A549 treated with Mapracorat at 1 μM for 4 hours (cell line): ENCODE results near the gene USF2. TPM values are rescaled to one million over a fixed set of nuclear protein-coding genes. Genes with fewer than 3 reads are reported as not detected.

Source experiments
- total RNA-seq: library from RNA; stranded (reverse); fragments of 200-300 nt; extraction: Qiagen RNA extraction; gene quantifications from 5 replicates; pipeline ENCODE4 v1.2.3, GENCODE V29; 2022

The USF2 gene, protein sequence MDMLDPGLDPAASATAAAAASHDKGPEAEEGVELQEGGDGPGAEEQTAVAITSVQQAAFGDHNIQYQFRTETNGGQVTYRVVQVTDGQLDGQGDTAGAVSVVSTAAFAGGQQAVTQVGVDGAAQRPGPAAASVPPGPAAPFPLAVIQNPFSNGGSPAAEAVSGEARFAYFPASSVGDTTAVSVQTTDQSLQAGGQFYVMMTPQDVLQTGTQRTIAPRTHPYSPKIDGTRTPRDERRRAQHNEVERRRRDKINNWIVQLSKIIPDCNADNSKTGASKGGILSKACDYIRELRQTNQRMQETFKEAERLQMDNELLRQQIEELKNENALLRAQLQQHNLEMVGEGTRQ
- 129 to 167 TPM (median 147 TPM) in 5 replicates for total RNA-seq

DNA sequence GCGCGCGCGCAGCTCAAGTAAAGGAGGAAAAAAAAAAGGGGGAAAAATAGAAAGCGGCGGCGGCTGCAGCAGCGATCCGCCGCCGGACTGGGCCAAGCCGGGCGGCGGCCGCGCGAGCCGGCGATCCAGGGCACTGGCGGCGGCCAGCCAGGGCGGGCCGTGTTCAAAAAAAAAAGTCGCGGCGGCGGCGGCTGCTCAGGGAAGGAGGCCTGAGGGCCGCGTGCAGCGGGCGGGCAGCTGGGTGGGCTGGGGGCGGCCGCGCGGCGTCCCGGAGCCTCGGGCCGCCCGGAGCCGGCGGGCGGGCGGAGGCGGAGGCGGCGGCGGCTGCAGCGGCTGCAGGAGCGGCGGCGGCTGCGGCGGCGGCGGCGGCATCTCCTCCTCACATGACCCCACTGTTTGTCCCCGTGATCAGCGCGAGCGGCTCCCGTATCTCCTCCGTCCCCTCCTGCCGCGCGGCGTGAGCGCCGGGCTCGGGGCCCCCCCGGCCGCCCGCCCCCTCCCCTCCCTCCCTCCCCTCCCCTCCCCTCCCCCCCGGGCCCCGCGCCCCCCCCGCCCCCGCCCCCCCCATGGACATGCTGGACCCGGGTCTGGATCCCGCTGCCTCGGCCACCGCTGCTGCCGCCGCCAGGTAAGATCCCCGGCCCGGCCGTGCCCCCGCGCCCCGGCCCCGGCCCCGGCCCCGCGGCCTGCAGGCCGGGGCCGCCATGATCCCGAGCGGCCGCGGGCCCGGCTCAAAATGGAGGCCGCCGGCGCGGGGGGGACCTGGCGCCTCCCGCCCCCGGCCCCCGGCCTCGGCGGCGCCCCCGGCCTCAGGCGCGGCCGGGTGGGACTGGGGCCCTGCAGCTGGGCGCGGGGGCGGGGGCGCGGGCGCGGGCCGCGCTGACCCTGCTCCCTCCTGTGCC lies at the start of gene USF2:
USF2 (plus strand) TSS at position 427 of the 902 bp plus-strand sequence; CDS start at position 567, 140 bp downstream.

DNA sequence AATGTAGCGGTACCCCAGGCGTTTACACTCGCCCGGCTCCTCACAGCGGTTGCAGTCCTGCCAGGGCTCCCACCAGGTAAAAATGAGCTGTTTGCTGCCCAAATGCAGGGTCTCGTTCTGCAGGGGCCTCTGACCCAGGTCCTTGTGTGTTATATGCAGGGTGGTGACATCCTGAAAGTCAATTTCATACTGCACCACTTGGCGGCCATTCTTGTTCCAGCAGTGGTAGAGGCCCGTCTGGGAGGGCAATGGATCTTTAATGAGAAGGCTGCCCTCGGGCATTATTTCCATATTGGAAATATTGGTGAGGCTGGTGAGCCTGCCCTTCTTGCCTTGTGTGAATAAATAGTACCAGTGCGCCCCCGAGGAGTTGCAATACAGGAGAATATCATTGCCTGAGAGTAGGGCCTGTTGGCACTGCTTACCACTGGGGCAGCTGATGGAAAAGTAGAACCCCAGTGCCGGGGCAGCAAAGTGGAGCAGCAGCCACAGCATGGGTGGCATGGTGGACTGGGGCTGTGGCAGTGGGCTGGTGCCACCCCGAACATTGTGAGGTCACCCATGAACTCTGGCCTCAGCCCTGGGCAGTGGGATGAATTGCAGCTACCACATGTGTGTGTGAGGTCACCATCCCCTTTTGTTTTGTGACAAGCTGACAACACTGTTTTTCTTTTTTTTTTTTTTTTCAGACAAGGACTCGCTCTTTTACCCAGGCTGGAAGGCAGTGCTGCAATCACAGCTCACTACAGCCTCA lies 40.4 kb upstream of the USF2 start, which contains the start of gene FAM187B:
FAM187B (minus strand) TSS at position 563 of the 754 bp plus-strand sequence; CDS start at position 504, 59 bp downstream.

DNA sequence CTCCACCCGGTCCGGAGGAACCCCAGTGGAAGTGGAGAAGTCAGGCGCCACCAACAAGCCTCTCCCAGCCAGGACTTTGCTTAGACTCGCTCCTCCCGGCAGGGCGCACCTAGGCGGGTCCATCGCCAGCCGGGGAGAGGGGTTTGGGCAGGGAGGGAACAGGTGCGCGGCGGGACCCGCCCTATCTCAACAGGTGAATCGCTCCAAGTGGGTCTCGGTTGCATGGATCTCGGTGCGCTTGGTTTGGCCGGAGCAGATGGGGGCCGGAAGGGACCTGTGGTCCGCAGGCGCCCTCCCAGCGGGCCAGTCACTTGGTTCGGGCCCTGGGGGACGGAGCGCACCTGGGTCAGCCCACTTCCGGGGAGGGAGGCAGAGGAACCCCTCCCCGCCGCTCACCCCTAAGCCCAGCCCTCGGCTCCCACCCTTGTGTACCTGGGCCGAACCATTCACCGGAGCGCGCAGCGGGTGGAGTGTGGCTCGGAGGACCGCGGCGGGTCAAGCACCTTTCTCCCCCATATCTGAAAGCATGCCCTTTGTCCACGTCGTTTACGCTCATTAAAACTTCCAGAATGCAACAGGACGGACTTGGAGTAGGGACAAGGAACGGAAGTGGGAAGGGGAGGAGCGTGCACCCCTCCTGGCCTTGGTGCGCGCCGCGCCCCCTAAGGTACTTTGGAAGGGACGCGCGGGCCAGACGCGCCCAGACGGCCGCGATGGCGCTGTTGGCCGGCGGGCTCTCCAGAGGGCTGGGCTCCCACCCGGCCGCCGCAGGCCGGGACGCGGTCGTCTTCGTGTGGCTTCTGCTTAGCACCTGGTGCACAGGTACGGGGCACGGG lies 20.2 kb upstream of the USF2 start, which contains the start of gene LSR:
LSR (plus strand) TSS at position 693 of the 836 bp plus-strand sequence; CDS start at position 714, 21 bp downstream.

DNA sequence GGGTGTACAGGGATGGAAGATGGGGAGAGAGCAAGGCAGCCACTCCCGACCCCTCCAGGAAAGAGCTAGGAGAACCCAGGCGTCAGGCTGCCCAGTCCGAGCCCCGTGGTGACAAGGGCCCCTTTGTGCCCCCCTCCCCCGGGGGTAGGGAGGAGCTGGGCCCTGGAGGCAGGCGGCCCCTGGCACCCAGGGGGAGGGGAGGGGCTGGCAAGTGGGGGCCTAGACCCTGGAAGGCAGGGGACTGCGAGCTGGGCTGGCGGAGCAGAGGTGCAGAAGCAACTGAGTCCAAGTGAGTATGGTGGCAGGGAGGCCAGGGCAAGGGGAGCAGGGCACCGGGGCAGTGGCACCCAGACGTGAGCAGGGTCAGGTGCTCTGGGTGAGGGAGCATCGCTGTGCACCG lies 23.2 kb downstream of the USF2 start, which contains the start of gene MAG:
MAG (plus strand) TSS at position 246 of the 400 bp plus-strand sequence. CDS start 3,248 bp downstream, outside the sequence.

DNA sequence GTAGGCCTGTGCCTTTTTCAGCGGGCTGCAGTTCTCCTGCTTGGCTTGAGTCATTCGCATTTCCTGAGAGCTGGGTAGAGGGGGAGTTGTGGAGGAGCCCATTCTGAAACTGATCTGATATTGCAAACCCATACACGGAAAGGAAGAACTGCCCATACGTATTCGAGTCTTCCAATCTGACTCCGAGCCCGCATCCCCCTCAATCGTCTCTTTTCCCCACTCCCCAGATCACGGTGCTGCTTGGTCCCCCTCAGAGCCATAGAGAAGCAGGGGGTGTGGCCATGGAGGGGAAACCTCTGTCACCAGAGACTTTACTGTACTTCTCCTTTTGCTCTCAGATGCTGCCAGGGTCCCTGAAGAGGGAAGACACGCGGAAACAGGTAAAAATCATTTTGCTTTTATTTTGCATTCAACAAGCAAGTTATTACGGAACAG lies 60.1 kb downstream of the USF2 start, which contains the start of gene CD22:
CD22 (plus strand) TSS at position 337 of the 435 bp plus-strand sequence. CDS start 2,854 bp downstream, outside the sequence.

Other genes with a start within 250 kb of the USF2 start
- 12.5 to 22.6 TPM (median 19.5 TPM) in 5 replicates for gene SCN1B, start 238.5 kb upstream of the USF2 start, total RNA-seq
- 0.09 to 0.37 TPM (median 0.10 TPM) in 3 of 5 replicates, not detected in the others for gene HPN, start 227.2 kb upstream of the USF2 start, total RNA-seq
- gene FXYD3, start 153.1 kb upstream of the USF2 start, total RNA-seq: 0.26 to 0.58 TPM (median 0.36 TPM) in 5 replicates
- gene LGI4, start 133.9 kb upstream of the USF2 start, total RNA-seq: 0.08 to 0.30 TPM (median 0.17 TPM) in 5 replicates
- gene FXYD1, start 130.1 kb upstream of the USF2 start, total RNA-seq: 0.39 to 0.65 TPM (median 0.45 TPM) in 4 of 5 replicates, not detected in the other
- gene FXYD7, start 125.7 kb upstream of the USF2 start, total RNA-seq: 0.28 to 0.65 TPM (median 0.36 TPM) in 3 of 5 replicates, not detected in the others
- 196 to 227 TPM (median 204 TPM) in 5 replicates for gene FXYD5, start 114.2 kb upstream of the USF2 start, total RNA-seq
- gene FAM187B, start 40.2 kb upstream of the USF2 start, total RNA-seq: not detected in 5 replicates
- gene LSR, start 20.0 kb upstream of the USF2 start, total RNA-seq: 7.5 to 13.2 TPM (median 10.2 TPM) in 5 replicates
- 0.34 TPM in 1 of 5 replicates, not detected in the others for gene HAMP, start 13.6 kb downstream of the USF2 start, total RNA-seq
- not detected in 5 replicates for gene MAG, start 23.2 kb downstream of the USF2 start, total RNA-seq
- 0.85 to 1.8 TPM (median 0.98 TPM) in 5 replicates for gene CD22, start 60.2 kb downstream of the USF2 start, total RNA-seq
- gene FFAR1, start 78.9 kb downstream of the USF2 start, total RNA-seq: not detected in 5 replicates
- 0.09 TPM in 1 of 5 replicates, not detected in the others for gene FFAR3, start 89.5 kb downstream of the USF2 start, total RNA-seq
- not detected in 5 replicates for gene GPR42, start 102.1 kb downstream of the USF2 start, total RNA-seq
- not detected in 5 replicates for gene FFAR2, start 179.3 kb downstream of the USF2 start, total RNA-seq
- gene KRTDAP, start 221.5 kb downstream of the USF2 start, total RNA-seq: not detected in 5 replicates
- gene DMKN, start 244.7 kb downstream of the USF2 start, total RNA-seq: 32.5 to 41.2 TPM (median 37.6 TPM) in 5 replicates